Measurements from ENCODE around the gene SDK2. TPM values are rescaled to one million over a fixed set of nuclear protein-coding genes. Genes with fewer than 3 reads are reported as not detected.

The SDK2 gene
- total and polyA plus RNA-seq, 9 of the 15 experiments (the other 6 are each of a cell fraction or from before 2014, with no cell fraction given): 0.04 TPM; not detected in 8

GRCh38 chr17:73585583-73585982 lies 58.7 kb downstream of the SDK2 start:
- no peak for DNase-seq (ENCODE audit: extremely low read depth in 1 of 4, low spot score in 3 of 4)
- H3K79me2 ChIP-seq (ENCODE audit: control insufficient read depth, insufficient read depth, low read length): no peaks in the 10 kb centered on the region
- TF ChIP-seq ATF6 (CRISPR knock-in tag; IDR thresholded peaks at IDR 0.05) (no peak), CTCF (IDR thresholded peaks at IDR 0.05 in 2 of 3, conservative IDR thresholded peaks at IDR 0.05 in 1 of 3; ENCODE audit: insufficient read depth in 2 of 3, low read depth in 1 of 3, low read length in 3 of 3) (peak; percentile 16 to 31 (median 18); a peak in 1 of 6 replicates), RBM25 (IDR thresholded peaks at IDR 0.05; ENCODE audit: low read depth, low read length, severe bottlenecking) (peak; percentile 20), LEF1 (IDR thresholded peaks at IDR 0.05) (no peak), GTF2E2 (tag; IDR thresholded peaks at IDR 0.05) (no peak), ZFP36 (IDR thresholded peaks at IDR 0.05; ENCODE audit: low read depth, low read length, partially characterized antibody) (peak; percentile 60), MYBL2 (IDR thresholded peaks at IDR 0.05; ENCODE audit: low read depth) (no peak), MYBL2 (CRISPR knock-in tag; IDR thresholded peaks at IDR 0.05; ENCODE audit: borderline replicate concordance) (no peak), MBD1 (CRISPR knock-in tag; IDR thresholded peaks at IDR 0.05) (no peak)

More at GRCh38 chr17:73585583-73585982, 58.7 kb downstream of the SDK2 start:
- Histone ChIP-seq H3K36me3 (ENCODE audit: control insufficient read depth, insufficient read depth, low read length) (no peaks in the 10 kb centered on the region), H3K9ac (ENCODE audit: insufficient read depth in 1 of 2, low read depth in 2 of 2, low read length in 2 of 2) (no peak overlapping the region), H3K9me1 (ENCODE audit: control insufficient read depth, insufficient read depth, low read length) (no peaks in the 10 kb centered on the region), H3K9me3 (replicated peaks; ENCODE audit: control insufficient read depth, insufficient read depth, low read depth, low read length) (no peaks in the 10 kb centered on the region), H3K4me2 (ENCODE audit: insufficient read depth, low read length) (no peak overlapping the region), H2AFZ (ENCODE audit: low read depth, low read length) (no peak overlapping the region), H4K20me1 (replicated peaks; ENCODE audit: control insufficient read depth, insufficient read depth, low read length) (peaks cover 11% of the 10 kb centered on the region; the same call in 1 of the 2 replicates), H3K4me3 (no peak overlapping the region), H3K27ac (ENCODE audit: extremely low read depth, low read depth, low read length) (no peak overlapping the region), H3K4me1 (replicated peaks in 1 of 2; ENCODE audit: control insufficient read depth in 2 of 2, insufficient read depth in 2 of 2, low read length in 2 of 2) (no peaks in the 10 kb centered on the region; a peak in 1 of 5 replicates), H3K27me3 (ENCODE audit: control insufficient read depth in 2 of 2, insufficient read depth in 2 of 2, low read length in 2 of 2) (peaks cover 16 to 57% of the 10 kb centered on the region in 2 experiments; a peak in 3 of 5 replicates)
- FAIRE-seq: no peak
- BruUV-seq (replicated peaks): no TSS peak
- WGBS (ENCODE audit: insufficient coverage, low coverage, missing lambda C conversion rate): 3% methylated on average over 5 of the region's 5 CpGs
- ChIA-PET CTCF (ENCODE audit: low intra/inter-chr PET ratio) (no interaction called here), POLR2A (no interaction called here)
- intact Hi-C loops (cut with micrococcal nuclease) (no loop called here), in situ Hi-C loops (cut with MboI) (no loop called here)
- ATAC-seq: peak; percentile 48; the same call in 2 of the 3 replicates

Data from K562 (cell line).